Activated B cell treated with CpG ODN at 0.5 μM for 24 hours (primary cell): ENCODE measurements around the gene ZBTB16. TPM values are rescaled to one million over a fixed set of nuclear protein-coding genes. Genes with fewer than 3 reads are reported as not detected.

Experiments
- ATAC-seq: fragments of 200-7000 bp; cut with Tn5 transposase; one replicate; pipeline ENCODE4 v1.10.0; 2021; ENCODE audit warnings: low read depth, mild to moderate bottlenecking, moderate library complexity
- CTCF ChIA-PET: fragments of 350-600 bp; sonication (Branson Sonifier 250); formaldehyde crosslinking; loops from one replicate; lab custom pipeline; 2021; ENCODE audit warnings: antibody characterized with exemption; lab: Charles Lee
- POLR2A ChIA-PET: fragments of 350-600 bp; sonication (Branson Sonifier 250); formaldehyde crosslinking; loops from one replicate; lab custom pipeline; 2021; ENCODE audit warnings: antibody characterized with exemption; lab: Charles Lee
- DNase-seq: peaks from one replicate; pipeline ENCODE4 v3.0.0; 2022
- H3K27ac Mint-ChIP-seq: one replicate; pipeline ENCODE4 v1.8.0; 2020; ENCODE audit warnings: mixed read lengths
- H3K27me3 Mint-ChIP-seq: one replicate; pipeline ENCODE4 v1.8.0; 2021; ENCODE audit warnings: mixed read lengths
- H3K36me3 Mint-ChIP-seq: one replicate; pipeline ENCODE4 v1.8.0; 2021; ENCODE audit warnings: low read depth, mixed read lengths
- H3K4me1 Mint-ChIP-seq: one replicate; pipeline ENCODE4 v1.8.0; 2021; ENCODE audit warnings: mixed read lengths
- H3K4me3 Mint-ChIP-seq: one replicate; pipeline ENCODE4 v1.8.0; 2020; ENCODE audit warnings: mild to moderate bottlenecking, mixed read lengths
- H3K9me3 Mint-ChIP-seq: one replicate; pipeline ENCODE4 v1.8.0; 2020; ENCODE audit warnings: mixed read lengths
- CTCF ChIP-seq: fragments of 200-600 bp; IDR thresholded peaks from one replicate; pipeline ENCODE4 v1.8.0; 2022; ENCODE audit warnings: antibody characterized with exemption, mild to moderate bottlenecking
- intact Hi-C: fragments of 100-400 bp; cut with micrococcal nuclease; formaldehyde crosslinking; loops from one replicate; pipeline ENCODE4 v1.15.1; 2024
- total RNA-seq: library from RNA; stranded (reverse); gene quantifications from 2 replicates; pipeline ENCODE4 v1.2.3, GENCODE V29; 2022

The ZBTB16 gene
- total RNA-seq, 1 donor from 2014 or later = 2.5 TPM

DNA sequence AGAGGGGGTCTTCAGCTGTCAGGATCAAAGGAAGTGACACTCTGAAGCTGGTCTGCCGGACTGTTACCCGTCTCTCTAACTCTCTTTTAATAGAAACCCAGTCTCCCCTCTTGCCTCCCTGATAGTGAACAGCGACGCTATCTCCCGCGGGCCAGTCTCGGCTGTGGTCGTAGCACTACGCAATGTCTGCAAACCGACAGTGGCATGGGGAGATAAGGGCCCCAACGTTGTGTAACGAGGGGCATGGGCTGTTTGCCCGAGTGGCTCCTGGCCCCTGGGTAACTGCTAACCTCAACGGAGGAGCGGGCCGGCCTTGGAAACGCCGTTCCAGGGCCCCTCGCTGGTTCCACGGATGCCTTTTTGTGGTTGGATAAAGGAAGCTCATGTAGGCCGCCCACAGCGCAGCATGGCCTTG is 23.3 kb downstream of the ZBTB16 start:
- ChIA-PET CTCF (no interaction called here), POLR2A (no interaction called here)
- intact Hi-C loops = no loop called here
- TF ChIP-seq CTCF = no peak
- Mint-ChIP-seq H3K27ac (no peak overlapping the region), H3K36me3 (no peaks in the 10 kb centered on the region), H3K9me3 (no peaks in the 10 kb centered on the region), H3K27me3 (peaks cover 36% of the 10 kb centered on the region), H3K4me1 (peaks cover 32% of the 10 kb centered on the region), H3K4me3 (peak overlapping the region; percentile 11)
- DNase-seq = no peak
- ATAC-seq = no peak

- ChIA-PET POLR2A (no interaction called here), CTCF (interaction anchor here (1.3 kb wide), 1 partner anchor 179 kb away, joined by 4 read pairs; no protein-coding TSS in a partner anchor)
- H3K27ac Mint-ChIP-seq = no peak overlapping the region
- peaks cover 34% of the 10 kb centered on the region for H3K27me3 Mint-ChIP-seq
- peaks cover 25% of the 10 kb centered on the region for H3K4me1 Mint-ChIP-seq
- TF ChIP-seq CTCF = no peak
- ATAC-seq = peak; percentile 31
- H3K36me3 Mint-ChIP-seq = no peaks in the 10 kb centered on the region
- H3K4me3 Mint-ChIP-seq = peak overlapping the region; percentile 36
- intact Hi-C loops = no loop called here
- H3K9me3 Mint-ChIP-seq = no peaks in the 10 kb centered on the region
- DNase-seq = no peak
These were observed 24.1 kb downstream of the ZBTB16 start for GRCh38 chr11:114083391-114084252.

DNA sequence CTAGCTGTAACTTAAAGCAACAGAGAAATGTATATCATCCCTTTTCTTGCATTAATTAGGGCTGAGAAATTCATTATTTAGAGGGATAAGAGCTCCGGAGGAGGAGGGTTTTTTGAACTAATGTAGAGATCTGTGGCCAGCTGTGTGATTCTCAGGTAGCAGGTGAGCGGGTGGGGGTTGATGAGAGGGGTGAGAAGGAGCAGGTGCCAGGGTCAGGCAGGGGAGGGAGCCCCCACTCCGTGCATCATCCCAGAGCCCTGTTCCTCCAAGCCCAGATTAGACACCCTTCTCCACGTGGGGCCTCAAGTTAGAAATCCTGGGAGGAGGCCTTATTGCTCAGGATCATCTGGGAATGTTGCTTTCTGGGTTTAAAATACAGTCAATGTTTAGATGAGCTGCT is 24.9 kb downstream of the ZBTB16 start:
- peaks cover 25% of the 10 kb centered on the region for H3K4me1 Mint-ChIP-seq
- no peak overlapping the region for H3K4me3 Mint-ChIP-seq
- ChIA-PET CTCF (interaction anchor here (1.3 kb wide), 1 partner anchor 178 kb away, joined by 4 read pairs; no protein-coding TSS in a partner anchor), POLR2A (no interaction called here)
- intact Hi-C loops = no loop called here
- H3K9me3 Mint-ChIP-seq = no peaks in the 10 kb centered on the region
- peaks cover 33% of the 10 kb centered on the region for H3K27me3 Mint-ChIP-seq
- no peaks in the 10 kb centered on the region for H3K36me3 Mint-ChIP-seq
- TF ChIP-seq CTCF = no peak
- H3K27ac Mint-ChIP-seq = no peak overlapping the region
- DNase-seq = no peak
- no peak for ATAC-seq

DNA sequence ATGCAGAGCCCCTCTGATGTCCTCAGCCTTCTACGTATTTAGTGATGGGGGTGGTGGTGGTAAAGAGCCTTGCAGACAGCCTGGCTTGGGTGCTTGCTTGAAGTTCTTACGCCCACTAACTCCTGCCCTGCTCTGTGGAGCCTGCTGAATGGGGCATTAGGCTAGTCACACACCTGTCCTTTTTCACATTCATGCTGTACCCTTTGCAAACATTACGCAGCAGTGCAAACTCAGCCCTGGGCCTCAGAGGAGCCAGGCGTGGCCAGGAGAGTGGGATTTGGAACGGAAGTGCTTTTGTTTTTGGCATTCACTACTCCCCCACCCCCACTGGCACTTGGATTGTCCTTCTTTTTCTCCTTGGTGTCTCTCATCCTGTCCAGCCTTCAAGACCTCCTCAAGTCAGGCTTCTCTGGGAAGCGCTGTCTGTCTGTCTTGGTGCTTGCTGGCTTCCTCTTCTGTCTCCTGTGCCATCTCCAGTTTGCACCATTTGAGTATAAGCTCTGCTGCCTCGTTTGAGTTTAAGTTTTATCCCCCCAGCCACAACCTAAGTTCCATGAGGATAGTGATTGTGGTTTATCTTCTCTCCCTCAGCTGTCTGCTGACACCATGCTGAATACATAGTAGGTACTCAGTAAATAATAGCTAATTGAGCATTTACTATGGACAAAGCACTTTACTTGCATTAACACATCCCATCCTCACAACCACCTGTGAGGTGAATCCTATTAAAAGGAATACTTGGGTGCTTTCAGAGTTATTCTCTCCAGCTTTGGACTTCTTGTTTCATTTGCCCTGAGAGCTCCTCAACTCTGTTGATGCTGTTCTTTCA is 26.7 kb downstream of the ZBTB16 start:
- no peak for ATAC-seq
- H3K27ac Mint-ChIP-seq = no peak overlapping the region
- POLR2A ChIA-PET = no interaction called here

More for the DNA sequence above, 26.7 kb downstream of the ZBTB16 start:
- TF ChIP-seq CTCF = no peak
- intact Hi-C loops = no loop called here
- peaks cover 12% of the 10 kb centered on the region for H3K4me1 Mint-ChIP-seq
- H3K9me3 Mint-ChIP-seq = no peaks in the 10 kb centered on the region
- no peaks in the 10 kb centered on the region for H3K36me3 Mint-ChIP-seq
- CTCF ChIA-PET = no interaction called here
- no peak overlapping the region for H3K4me3 Mint-ChIP-seq
- no peak for DNase-seq
- peaks cover 23% of the 10 kb centered on the region for H3K27me3 Mint-ChIP-seq
